Measurements from ENCODE around the gene SPDYE4. TPM values are rescaled to one million over a fixed set of nuclear protein-coding genes. Genes with fewer than 3 reads are reported as not detected.

The SPDYE4 gene
- total and polyA plus RNA-seq, 2 experiments from 2014 or later, result not detected

- no peak overlapping the region for H3K27ac ChIP-seq
- no peaks in the 10 kb centered on the region for H3K36me3 ChIP-seq
- H3K27me3 ChIP-seq, result peaks cover 27% of the 10 kb centered on the region
- H3K4me1 ChIP-seq (ENCODE audit: low read depth), result peaks cover 3% of the 10 kb centered on the region
- TF ChIP-seq, protein P1, sequence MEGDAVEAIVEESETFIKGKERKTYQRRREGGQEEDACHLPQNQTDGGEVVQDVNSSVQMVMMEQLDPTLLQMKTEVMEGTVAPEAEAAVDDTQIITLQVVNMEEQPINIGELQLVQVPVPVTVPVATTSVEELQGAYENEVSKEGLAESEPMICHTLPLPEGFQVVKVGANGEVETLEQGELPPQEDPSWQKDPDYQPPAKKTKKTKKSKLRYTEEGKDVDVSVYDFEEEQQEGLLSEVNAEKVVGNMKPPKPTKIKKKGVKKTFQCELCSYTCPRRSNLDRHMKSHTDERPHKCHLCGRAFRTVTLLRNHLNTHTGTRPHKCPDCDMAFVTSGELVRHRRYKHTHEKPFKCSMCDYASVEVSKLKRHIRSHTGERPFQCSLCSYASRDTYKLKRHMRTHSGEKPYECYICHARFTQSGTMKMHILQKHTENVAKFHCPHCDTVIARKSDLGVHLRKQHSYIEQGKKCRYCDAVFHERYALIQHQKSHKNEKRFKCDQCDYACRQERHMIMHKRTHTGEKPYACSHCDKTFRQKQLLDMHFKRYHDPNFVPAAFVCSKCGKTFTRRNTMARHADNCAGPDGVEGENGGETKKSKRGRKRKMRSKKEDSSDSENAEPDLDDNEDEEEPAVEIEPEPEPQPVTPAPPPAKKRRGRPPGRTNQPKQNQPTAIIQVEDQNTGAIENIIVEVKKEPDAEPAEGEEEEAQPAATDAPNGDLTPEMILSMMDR (IDR thresholded peaks at IDR 0.05; ENCODE audit: low read depth, low read length), result no peak
- no peak overlapping the region for H3K4me3 ChIP-seq
- DNase-seq (ENCODE audit: low read depth in 1 of 2, low spot score in 1 of 2), result no peak
- H3K9me3 ChIP-seq (ENCODE audit: low read depth), result no peaks in the 10 kb centered on the region
These were observed 42.9 kb upstream of the SPDYE4 start for GRCh38 chr17:8801135-8801840.

- Histone ChIP-seq H3K4me3 (no peak overlapping the region), H3K36me3 (no peaks in the 10 kb centered on the region), H3K27ac (no peak overlapping the region), H3K27me3 (peaks cover 33% of the 10 kb centered on the region), H3K4me1 (ENCODE audit: low read depth) (peaks cover 3% of the 10 kb centered on the region), H3K9me3 (ENCODE audit: low read depth) (no peaks in the 10 kb centered on the region)
- TF ChIP-seq, protein P1 (IDR thresholded peaks at IDR 0.05; ENCODE audit: low read depth, low read length), result no peak
- no peak for DNase-seq (ENCODE audit: low read depth in 1 of 2, low spot score in 1 of 2)
These were observed 42.3 kb upstream of the SPDYE4 start for GRCh38 chr17:8800656-8801055.

GRCh38 chr17:8799570-8800212 lies 41.3 kb upstream of the SPDYE4 start:
- H3K4me3 ChIP-seq, result no peak overlapping the region
- TF ChIP-seq, protein P1 (IDR thresholded peaks at IDR 0.05; ENCODE audit: low read depth, low read length), result no peak
- peak in 1 of 2 donors; percentile 45 for DNase-seq (ENCODE audit: low read depth in 1 of 2, low spot score in 1 of 2)

DNA sequence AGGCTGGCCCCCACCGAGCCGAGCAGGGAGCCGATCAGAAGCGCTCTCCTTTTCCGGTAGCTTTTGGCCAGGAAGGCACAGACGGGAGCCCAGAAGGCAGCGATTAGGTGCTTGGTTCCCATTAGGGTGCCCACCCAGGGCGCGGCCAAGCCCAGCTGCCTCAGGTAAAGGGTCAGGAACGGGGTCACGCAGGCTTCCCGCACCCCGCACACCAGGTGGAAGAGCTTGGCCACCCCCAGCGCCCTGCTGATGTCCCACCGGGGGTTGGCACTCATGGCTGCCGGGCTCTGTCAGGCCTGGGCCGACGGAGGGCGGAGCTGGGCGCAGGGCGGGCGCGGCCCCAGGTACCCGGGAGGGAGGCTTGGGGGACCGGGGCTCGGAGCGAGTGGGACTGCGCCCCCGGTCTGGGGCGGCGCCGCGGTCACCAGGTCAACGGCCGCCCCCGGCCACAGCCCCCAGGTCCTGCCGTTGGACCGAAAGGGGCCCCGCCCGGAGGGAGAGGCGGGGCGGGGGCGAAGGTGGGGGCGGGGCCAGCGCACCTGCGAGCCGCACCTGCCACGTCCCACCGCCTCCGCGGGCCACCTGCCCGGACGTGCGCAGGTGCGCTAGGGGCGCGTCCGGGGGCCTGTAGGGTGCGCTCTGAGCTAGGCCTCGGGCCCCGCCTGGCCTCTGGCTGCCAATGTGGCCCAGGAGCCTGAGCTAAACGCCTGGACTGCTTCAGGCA lies 40.7 kb upstream of the SPDYE4 start, which contains the start of gene MFSD6L:
MFSD6L (minus strand) TSS at position 520 of the 724 bp plus-strand sequence; CDS start at position 275, 245 bp downstream.
- H3K4me3 ChIP-seq, result peak within 1 kb of the TSS; percentile 8

More at GRCh38 chr17:8799570-8800212, 41.3 kb upstream of the SPDYE4 start:
- no peaks in the 10 kb centered on the region for H3K36me3 ChIP-seq
- H3K27ac ChIP-seq, result no peak overlapping the region
- H3K4me1 ChIP-seq (ENCODE audit: low read depth), result peaks cover 3% of the 10 kb centered on the region
- no peaks in the 10 kb centered on the region for H3K9me3 ChIP-seq (ENCODE audit: low read depth)
- peaks cover 33% of the 10 kb centered on the region for H3K27me3 ChIP-seq

More for the DNA sequence above, 40.7 kb upstream of the SPDYE4 start, which contains the start of gene MFSD6L:
- no peaks in the 10 kb centered on the region for H3K9me3 ChIP-seq (ENCODE audit: low read depth)
- TF ChIP-seq, protein P1 (IDR thresholded peaks at IDR 0.05; ENCODE audit: low read depth, low read length), result no peak
- H3K27me3 ChIP-seq, result peaks cover 33% of the 10 kb centered on the region
- peak in 1 of 2 donors; percentile 70 for DNase-seq (ENCODE audit: low read depth in 1 of 2, low spot score in 1 of 2)
- H3K4me1 ChIP-seq (ENCODE audit: low read depth), result peaks cover 3% of the 10 kb centered on the region
- no peaks in the 10 kb centered on the region for H3K36me3 ChIP-seq
- H3K27ac ChIP-seq, result no peak within 1 kb of the TSS

All from cardiac muscle cell (in vitro differentiated cells and primary cell).